ENCODE data around the gene PLVAP.

Gene PLVAP

GRCh38 chr19:17329366-17330261, 47.5 kb downstream of the PLVAP start:
- Histone ChIP-seq H3K4me1 (ENCODE audit: control insufficient read depth, insufficient read depth, low read length) (peaks cover 8% of the 10 kb centered on the region), H3K36me3 (ENCODE audit: insufficient read depth, low read length) (peaks cover 8% of the 10 kb centered on the region), H3K4me2 (ENCODE audit: low read length) (no peak overlapping the region), H3K9me3 (replicated peaks; ENCODE audit: low read length) (no peaks in the 10 kb centered on the region), H3K9ac (ENCODE audit: low read depth, low read length) (no peak overlapping the region), H3K4me3 (ENCODE audit: low read length) (no peak overlapping the region), H3K27me3 (ENCODE audit: control insufficient read depth, insufficient read depth, low read length) (no peaks in the 10 kb centered on the region)

GRCh38 chr19:17328517-17329365, 48.4 kb downstream of the PLVAP start:
- Histone ChIP-seq H3K4me1 (ENCODE audit: control insufficient read depth, insufficient read depth, low read length) (peaks cover 2% of the 10 kb centered on the region), H3K9me3 (replicated peaks; ENCODE audit: low read length) (no peaks in the 10 kb centered on the region), H3K4me3 (ENCODE audit: low read length) (no peak overlapping the region), H3K4me2 (ENCODE audit: low read length) (no peak overlapping the region), H3K27me3 (ENCODE audit: control insufficient read depth, insufficient read depth, low read length) (no peaks in the 10 kb centered on the region), H3K36me3 (ENCODE audit: insufficient read depth, low read length) (peaks cover 8% of the 10 kb centered on the region), H3K9ac (ENCODE audit: low read depth, low read length) (no peak overlapping the region)

GRCh38 chr19:17327654-17328516, 49.3 kb downstream of the PLVAP start:
- H3K4me3 ChIP-seq (ENCODE audit: low read length) = no peak overlapping the region
- no peaks in the 10 kb centered on the region for H3K9me3 ChIP-seq (replicated peaks; ENCODE audit: low read length)
- no peak overlapping the region for H3K4me2 ChIP-seq (ENCODE audit: low read length)
- H3K9ac ChIP-seq (ENCODE audit: low read depth, low read length) = no peak overlapping the region
- no peaks in the 10 kb centered on the region for H3K27me3 ChIP-seq (ENCODE audit: control insufficient read depth, insufficient read depth, low read length)
- peaks cover 4% of the 10 kb centered on the region for H3K36me3 ChIP-seq (ENCODE audit: insufficient read depth, low read length)
- no peaks in the 10 kb centered on the region for H3K4me1 ChIP-seq (ENCODE audit: control insufficient read depth, insufficient read depth, low read length)

- no peak overlapping the region for H3K9ac ChIP-seq (ENCODE audit: low read depth, low read length)
- no peaks in the 10 kb centered on the region for H3K4me1 ChIP-seq (ENCODE audit: control insufficient read depth, insufficient read depth, low read length)
- H3K36me3 ChIP-seq (ENCODE audit: insufficient read depth, low read length) = peaks cover 10% of the 10 kb centered on the region
- H3K27me3 ChIP-seq (ENCODE audit: control insufficient read depth, insufficient read depth, low read length) = no peaks in the 10 kb centered on the region
- H3K4me2 ChIP-seq (ENCODE audit: low read length) = no peak overlapping the region
- H3K4me3 ChIP-seq (ENCODE audit: low read length) = no peak overlapping the region
- H3K9me3 ChIP-seq (replicated peaks; ENCODE audit: low read length) = no peaks in the 10 kb centered on the region
Observed at GRCh38 chr19:17327068-17327653, 50.0 kb downstream of the PLVAP start.

GRCh38 chr19:17326595-17326966, 50.6 kb downstream of the PLVAP start:
- no peak overlapping the region for H3K4me3 ChIP-seq (ENCODE audit: low read length)
- peaks cover 16% of the 10 kb centered on the region for H3K36me3 ChIP-seq (ENCODE audit: insufficient read depth, low read length)
- no peak overlapping the region for H3K9ac ChIP-seq (ENCODE audit: low read depth, low read length)
- H3K4me2 ChIP-seq (ENCODE audit: low read length) = no peak overlapping the region
- no peaks in the 10 kb centered on the region for H3K9me3 ChIP-seq (replicated peaks; ENCODE audit: low read length)
- no peaks in the 10 kb centered on the region for H3K4me1 ChIP-seq (ENCODE audit: control insufficient read depth, insufficient read depth, low read length)
- no peaks in the 10 kb centered on the region for H3K27me3 ChIP-seq (ENCODE audit: control insufficient read depth, insufficient read depth, low read length)

- Histone ChIP-seq H3K9me3 (replicated peaks; ENCODE audit: low read length) (no peaks in the 10 kb centered on the region), H3K36me3 (ENCODE audit: insufficient read depth, low read length) (peaks cover 19% of the 10 kb centered on the region), H3K4me1 (ENCODE audit: control insufficient read depth, insufficient read depth, low read length) (no peaks in the 10 kb centered on the region), H3K4me3 (ENCODE audit: low read length) (no peak overlapping the region), H3K4me2 (ENCODE audit: low read length) (no peak overlapping the region), H3K9ac (ENCODE audit: low read depth, low read length) (no peak overlapping the region), H3K27me3 (ENCODE audit: control insufficient read depth, insufficient read depth, low read length) (no peaks in the 10 kb centered on the region)
Observed at GRCh38 chr19:17325881-17326594, 51.1 kb downstream of the PLVAP start.

- H3K36me3 ChIP-seq (ENCODE audit: insufficient read depth, low read length) = peaks cover 25% of the 10 kb centered on the region
- H3K9ac ChIP-seq (ENCODE audit: low read depth, low read length) = no peak overlapping the region
- H3K4me3 ChIP-seq (ENCODE audit: low read length) = no peak overlapping the region
- no peaks in the 10 kb centered on the region for H3K4me1 ChIP-seq (ENCODE audit: control insufficient read depth, insufficient read depth, low read length)
- no peaks in the 10 kb centered on the region for H3K9me3 ChIP-seq (replicated peaks; ENCODE audit: low read length)
- H3K4me2 ChIP-seq (ENCODE audit: low read length) = no peak overlapping the region
- no peaks in the 10 kb centered on the region for H3K27me3 ChIP-seq (ENCODE audit: control insufficient read depth, insufficient read depth, low read length)
Observed at GRCh38 chr19:17325133-17325532, 52.0 kb downstream of the PLVAP start.

GRCh38 chr19:17324357-17325114, 52.6 kb downstream of the PLVAP start:
- no peak overlapping the region for H3K4me2 ChIP-seq (ENCODE audit: low read length)
- no peaks in the 10 kb centered on the region for H3K9me3 ChIP-seq (replicated peaks; ENCODE audit: low read length)
- no peak overlapping the region for H3K4me3 ChIP-seq (ENCODE audit: low read length)
- H3K36me3 ChIP-seq (ENCODE audit: insufficient read depth, low read length) = peaks cover 29% of the 10 kb centered on the region
- no peaks in the 10 kb centered on the region for H3K4me1 ChIP-seq (ENCODE audit: control insufficient read depth, insufficient read depth, low read length)
- no peaks in the 10 kb centered on the region for H3K27me3 ChIP-seq (ENCODE audit: control insufficient read depth, insufficient read depth, low read length)
- H3K9ac ChIP-seq (ENCODE audit: low read depth, low read length) = no peak overlapping the region

GRCh38 chr19:17323964-17324332, 53.2 kb downstream of the PLVAP start:
- H3K27me3 ChIP-seq (ENCODE audit: control insufficient read depth, insufficient read depth, low read length) = no peaks in the 10 kb centered on the region
- no peaks in the 10 kb centered on the region for H3K9me3 ChIP-seq (replicated peaks; ENCODE audit: low read length)
- H3K9ac ChIP-seq (ENCODE audit: low read depth, low read length) = no peak overlapping the region
- H3K4me3 ChIP-seq (ENCODE audit: low read length) = no peak overlapping the region
- H3K4me2 ChIP-seq (ENCODE audit: low read length) = no peak overlapping the region
- H3K36me3 ChIP-seq (ENCODE audit: insufficient read depth, low read length) = peaks cover 34% of the 10 kb centered on the region
- H3K4me1 ChIP-seq (ENCODE audit: control insufficient read depth, insufficient read depth, low read length) = no peaks in the 10 kb centered on the region

GRCh38 chr19:17323300-17323963, 53.7 kb downstream of the PLVAP start:
- Histone ChIP-seq H3K9me3 (replicated peaks; ENCODE audit: low read length) (no peaks in the 10 kb centered on the region), H3K4me1 (ENCODE audit: control insufficient read depth, insufficient read depth, low read length) (no peaks in the 10 kb centered on the region), H3K27me3 (ENCODE audit: control insufficient read depth, insufficient read depth, low read length) (no peaks in the 10 kb centered on the region), H3K36me3 (ENCODE audit: insufficient read depth, low read length) (peaks cover 36% of the 10 kb centered on the region), H3K9ac (ENCODE audit: low read depth, low read length) (no peak overlapping the region), H3K4me3 (ENCODE audit: low read length) (no peak overlapping the region), H3K4me2 (ENCODE audit: low read length) (no peak overlapping the region)

Data from skeletal muscle satellite cell (primary cell).